ENCODE data around the gene MYRF. TPM values are rescaled to one million over a fixed set of nuclear protein-coding genes. Genes with fewer than 3 reads are reported as not detected.

MYRF gene
- total and polyA plus RNA-seq, 2 of the 13 experiments (the other 11 are each of a cell fraction or from before 2014, with no cell fraction given), result 10.2 to 25.9 TPM

DNA sequence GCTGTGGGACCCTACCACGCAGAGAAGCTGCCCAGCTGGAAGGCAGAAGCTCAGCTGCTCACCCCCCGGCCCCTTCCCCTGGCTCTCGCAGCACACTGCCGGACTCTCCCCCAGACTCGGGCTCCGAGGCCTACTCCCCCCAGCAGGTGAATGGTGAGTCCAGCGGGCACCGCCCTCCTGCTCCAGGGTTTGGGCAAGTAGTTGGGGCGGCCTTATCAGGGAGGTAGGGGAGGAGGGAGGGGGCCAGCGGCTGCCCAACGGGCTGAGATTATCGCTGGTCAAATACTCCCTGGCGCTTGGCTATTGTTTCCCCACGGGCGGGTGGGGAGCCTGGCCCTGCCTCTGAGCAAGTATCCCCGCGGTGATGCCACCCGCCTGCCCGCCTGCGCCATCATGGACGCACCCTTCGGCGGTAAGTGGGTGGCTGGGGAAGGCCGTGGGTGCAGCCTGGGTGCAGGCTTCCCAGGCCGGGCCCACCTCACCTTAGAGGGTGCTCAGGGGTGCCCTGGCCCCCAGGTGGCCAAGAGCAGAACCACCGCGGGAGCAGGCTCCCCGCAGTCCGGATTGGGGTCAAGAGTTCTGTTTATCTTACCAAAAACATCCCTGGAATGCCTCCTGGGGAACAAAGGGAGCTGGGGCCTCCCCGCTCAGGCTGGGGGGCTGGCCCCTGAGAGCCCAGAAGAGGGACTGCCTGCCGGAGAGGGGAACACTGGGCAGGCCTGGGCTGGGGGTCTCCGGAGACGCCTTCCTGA lies 16.9 kb downstream of the MYRF start (continued):
- TF ChIP-seq, protein P1, sequence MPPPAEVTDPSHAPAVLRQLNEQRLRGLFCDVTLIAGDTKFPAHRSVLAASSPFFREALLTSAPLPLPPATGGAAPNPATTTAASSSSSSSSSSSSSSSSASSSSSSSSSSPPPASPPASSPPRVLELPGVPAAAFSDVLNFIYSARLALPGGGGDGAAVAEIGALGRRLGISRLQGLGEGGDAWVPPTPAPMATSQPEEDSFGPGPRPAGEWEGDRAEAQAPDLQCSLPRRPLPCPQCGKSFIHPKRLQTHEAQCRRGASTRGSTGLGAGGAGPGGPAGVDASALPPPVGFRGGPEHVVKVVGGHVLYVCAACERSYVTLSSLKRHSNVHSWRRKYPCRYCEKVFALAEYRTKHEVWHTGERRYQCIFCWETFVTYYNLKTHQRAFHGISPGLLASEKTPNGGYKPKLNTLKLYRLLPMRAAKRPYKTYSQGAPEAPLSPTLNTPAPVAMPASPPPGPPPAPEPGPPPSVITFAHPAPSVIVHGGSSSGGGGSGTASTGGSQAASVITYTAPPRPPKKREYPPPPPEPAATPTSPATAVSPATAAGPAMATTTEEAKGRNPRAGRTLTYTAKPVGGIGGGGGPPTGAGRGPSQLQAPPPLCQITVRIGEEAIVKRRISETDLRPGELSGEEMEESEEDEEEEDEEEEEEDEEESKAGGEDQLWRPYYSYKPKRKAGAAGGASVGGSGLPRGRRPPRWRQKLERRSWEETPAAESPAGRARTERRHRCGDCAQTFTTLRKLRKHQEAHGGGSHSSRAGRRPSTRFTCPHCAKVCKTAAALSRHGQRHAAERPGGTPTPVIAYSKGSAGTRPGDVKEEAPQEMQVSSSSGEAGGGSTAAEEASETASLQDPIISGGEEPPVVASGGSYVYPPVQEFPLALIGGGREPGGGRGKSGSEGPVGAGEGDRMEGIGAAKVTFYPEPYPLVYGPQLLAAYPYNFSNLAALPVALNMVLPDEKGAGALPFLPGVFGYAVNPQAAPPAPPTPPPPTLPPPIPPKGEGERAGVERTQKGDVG (CRISPR knock-in tag; IDR thresholded peaks at IDR 0.05; ENCODE audit: borderline replicate concordance), result 0 out of 2 replicates have a peak, but pooled peaks have one; percentile 72
- TF ChIP-seq ZHX1 (CRISPR knock-in tag; IDR thresholded peaks at IDR 0.05; ENCODE audit: low read depth), result no peak
- TF ChIP-seq, protein P2, sequence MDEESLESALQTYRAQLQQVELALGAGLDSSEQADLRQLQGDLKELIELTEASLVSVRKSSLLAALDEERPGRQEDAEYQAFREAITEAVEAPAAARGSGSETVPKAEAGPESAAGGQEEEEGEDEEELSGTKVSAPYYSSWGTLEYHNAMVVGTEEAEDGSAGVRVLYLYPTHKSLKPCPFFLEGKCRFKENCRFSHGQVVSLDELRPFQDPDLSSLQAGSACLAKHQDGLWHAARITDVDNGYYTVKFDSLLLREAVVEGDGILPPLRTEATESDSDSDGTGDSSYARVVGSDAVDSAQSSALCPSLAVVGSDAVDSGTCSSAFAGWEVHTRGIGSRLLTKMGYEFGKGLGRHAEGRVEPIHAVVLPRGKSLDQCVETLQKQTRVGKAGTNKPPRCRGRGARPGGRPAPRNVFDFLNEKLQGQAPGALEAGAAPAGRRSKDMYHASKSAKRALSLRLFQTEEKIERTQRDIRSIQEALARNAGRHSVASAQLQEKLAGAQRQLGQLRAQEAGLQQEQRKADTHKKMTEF (CRISPR knock-in tag; IDR thresholded peaks at IDR 0.05), result peak; percentile 74
- TF ChIP-seq, protein P3, sequence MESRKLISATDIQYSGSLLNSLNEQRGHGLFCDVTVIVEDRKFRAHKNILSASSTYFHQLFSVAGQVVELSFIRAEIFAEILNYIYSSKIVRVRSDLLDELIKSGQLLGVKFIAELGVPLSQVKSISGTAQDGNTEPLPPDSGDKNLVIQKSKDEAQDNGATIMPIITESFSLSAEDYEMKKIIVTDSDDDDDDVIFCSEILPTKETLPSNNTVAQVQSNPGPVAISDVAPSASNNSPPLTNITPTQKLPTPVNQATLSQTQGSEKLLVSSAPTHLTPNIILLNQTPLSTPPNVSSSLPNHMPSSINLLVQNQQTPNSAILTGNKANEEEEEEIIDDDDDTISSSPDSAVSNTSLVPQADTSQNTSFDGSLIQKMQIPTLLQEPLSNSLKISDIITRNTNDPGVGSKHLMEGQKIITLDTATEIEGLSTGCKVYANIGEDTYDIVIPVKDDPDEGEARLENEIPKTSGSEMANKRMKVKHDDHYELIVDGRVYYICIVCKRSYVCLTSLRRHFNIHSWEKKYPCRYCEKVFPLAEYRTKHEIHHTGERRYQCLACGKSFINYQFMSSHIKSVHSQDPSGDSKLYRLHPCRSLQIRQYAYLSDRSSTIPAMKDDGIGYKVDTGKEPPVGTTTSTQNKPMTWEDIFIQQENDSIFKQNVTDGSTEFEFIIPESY (CRISPR knock-in tag; IDR thresholded peaks at IDR 0.05), result no peak
- no peak for TF ChIP-seq JARID2 (CRISPR knock-in tag; IDR thresholded peaks at IDR 0.05; ENCODE audit: insufficient replicate concordance)
- no peak for TF ChIP-seq RELA (CRISPR knock-in tag; IDR thresholded peaks at IDR 0.05)
- 0 out of 2 replicates have a peak, but pooled peaks have one; percentile 38 for TF ChIP-seq ZSCAN9 (CRISPR knock-in tag; IDR thresholded peaks at IDR 0.05; ENCODE audit: borderline replicate concordance)
- TF ChIP-seq MED13 (CRISPR knock-in tag; IDR thresholded peaks at IDR 0.05), result no peak
- TF ChIP-seq IKZF4 (CRISPR knock-in tag; IDR thresholded peaks at IDR 0.05; ENCODE audit: borderline replicate concordance, low read depth, not compliant biosample characterization), result no peak
- no peak for TF ChIP-seq ZNF24 (IDR thresholded peaks at IDR 0.05)
- TF ChIP-seq ZNF546 (CRISPR knock-in tag; conservative IDR thresholded peaks at IDR 0.05), result no peak
- 0 out of 2 replicates have a peak, but pooled peaks have one; percentile 28 for TF ChIP-seq ZNF501 (CRISPR knock-in tag; IDR thresholded peaks at IDR 0.05)
- no peak for TF ChIP-seq POLR2AphosphoS2 (IDR thresholded peaks at IDR 0.05; ENCODE audit: low read depth, low read length)
- TF ChIP-seq, protein P4, sequence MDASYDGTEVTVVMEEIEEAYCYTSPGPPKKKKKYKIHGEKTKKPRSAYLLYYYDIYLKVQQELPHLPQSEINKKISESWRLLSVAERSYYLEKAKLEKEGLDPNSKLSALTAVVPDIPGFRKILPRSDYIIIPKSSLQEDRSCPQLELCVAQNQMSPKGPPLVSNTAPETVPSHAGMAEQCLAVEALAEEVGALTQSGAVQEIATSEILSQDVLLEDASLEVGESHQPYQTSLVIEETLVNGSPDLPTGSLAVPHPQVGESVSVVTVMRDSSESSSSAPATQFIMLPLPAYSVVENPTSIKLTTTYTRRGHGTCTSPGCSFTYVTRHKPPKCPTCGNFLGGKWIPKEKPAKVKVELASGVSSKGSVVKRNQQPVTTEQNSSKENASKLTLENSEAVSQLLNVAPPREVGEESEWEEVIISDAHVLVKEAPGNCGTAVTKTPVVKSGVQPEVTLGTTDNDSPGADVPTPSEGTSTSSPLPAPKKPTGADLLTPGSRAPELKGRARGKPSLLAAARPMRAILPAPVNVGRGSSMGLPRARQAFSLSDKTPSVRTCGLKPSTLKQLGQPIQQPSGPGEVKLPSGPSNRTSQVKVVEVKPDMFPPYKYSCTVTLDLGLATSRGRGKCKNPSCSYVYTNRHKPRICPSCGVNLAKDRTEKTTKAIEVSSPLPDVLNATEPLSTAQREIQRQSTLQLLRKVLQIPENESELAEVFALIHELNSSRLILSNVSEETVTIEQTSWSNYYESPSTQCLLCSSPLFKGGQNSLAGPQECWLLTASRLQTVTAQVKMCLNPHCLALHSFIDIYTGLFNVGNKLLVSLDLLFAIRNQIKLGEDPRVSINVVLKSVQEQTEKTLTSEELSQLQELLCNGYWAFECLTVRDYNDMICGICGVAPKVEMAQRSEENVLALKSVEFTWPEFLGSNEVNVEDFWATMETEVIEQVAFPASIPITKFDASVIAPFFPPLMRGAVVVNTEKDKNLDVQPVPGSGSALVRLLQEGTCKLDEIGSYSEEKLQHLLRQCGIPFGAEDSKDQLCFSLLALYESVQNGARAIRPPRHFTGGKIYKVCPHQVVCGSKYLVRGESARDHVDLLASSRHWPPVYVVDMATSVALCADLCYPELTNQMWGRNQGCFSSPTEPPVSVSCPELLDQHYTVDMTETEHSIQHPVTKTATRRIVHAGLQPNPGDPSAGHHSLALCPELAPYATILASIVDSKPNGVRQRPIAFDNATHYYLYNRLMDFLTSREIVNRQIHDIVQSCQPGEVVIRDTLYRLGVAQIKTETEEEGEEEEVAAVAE (CRISPR knock-in tag; IDR thresholded peaks at IDR 0.05; ENCODE audit: borderline replicate concordance), result no peak

Data from HepG2 (cell line).